C1 segment of cervical spinal cord (tissue), 14 donors: ENCODE results near the gene B9D1.

Experiments
- DNase-seq, 14 donors: peaks; one replicate each; lab custom pipeline; 2025; lab: John Stamatoyannopoulos, UW

The B9D1 gene

DNA sequence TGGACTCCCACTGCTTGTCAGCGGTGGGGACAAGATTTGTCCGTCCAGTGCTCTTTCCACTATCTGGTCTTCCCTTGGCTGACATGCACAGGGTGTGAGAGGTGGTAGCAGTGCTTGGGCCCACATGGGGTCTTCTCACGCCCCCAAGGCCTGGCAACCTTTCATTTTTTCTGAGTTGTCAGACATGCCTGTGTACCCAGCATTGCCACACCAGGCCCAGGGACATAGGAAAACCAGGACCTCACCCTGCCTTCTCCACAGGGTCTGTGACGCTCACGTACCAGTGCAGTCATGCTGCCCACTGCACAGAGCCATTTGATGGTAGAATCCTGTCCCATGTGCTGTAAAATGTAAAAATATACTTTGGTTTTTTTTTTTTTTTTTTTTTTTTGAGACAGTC lies 57.8 kb downstream of the B9D1 start:
- DNase-seq: no peak

DNA sequence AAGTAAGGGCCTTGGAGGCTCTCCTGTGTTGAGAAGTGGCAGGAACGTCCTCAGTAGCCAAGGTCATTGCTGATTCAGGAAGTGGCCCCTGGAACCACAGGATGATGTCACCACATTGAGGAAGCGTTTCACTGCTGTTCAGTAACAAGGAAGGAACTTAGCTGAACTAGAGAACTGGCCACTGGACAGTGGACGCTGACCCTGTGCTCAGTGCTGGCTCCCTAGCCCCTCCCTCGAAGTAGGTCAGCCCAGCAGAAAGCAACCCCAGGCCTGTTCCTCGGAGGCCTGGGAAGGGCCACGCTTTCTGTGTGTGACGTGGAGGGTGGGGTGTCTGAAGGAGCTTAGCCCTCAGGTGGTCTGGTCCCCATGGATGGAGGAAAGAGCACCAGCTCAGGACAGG lies 58.3 kb downstream of the B9D1 start:
- DNase-seq: peak in 7 of 14 donors; percentile 30 to 62 (median 43)

DNA sequence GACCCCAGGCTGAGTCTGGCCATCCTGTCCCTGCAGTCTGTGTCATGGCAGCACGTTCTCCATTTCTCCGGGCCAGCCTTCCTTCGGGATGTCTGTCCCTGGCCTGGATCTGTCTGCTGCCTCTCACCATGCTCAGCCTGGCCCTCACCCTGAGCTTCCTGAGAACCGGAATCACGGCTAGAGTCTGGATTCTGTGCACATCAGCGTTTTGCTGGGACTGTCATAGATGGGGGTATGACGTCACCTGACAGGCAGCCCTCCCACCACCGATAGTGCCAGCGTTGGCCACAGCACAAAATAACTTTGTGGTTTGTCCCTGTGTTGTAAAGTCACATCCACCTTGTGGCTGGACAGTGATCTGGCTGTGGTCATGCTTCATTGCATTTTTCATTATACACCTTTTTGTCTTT lies 59.2 kb downstream of the B9D1 start:
- no peak for DNase-seq

DNA sequence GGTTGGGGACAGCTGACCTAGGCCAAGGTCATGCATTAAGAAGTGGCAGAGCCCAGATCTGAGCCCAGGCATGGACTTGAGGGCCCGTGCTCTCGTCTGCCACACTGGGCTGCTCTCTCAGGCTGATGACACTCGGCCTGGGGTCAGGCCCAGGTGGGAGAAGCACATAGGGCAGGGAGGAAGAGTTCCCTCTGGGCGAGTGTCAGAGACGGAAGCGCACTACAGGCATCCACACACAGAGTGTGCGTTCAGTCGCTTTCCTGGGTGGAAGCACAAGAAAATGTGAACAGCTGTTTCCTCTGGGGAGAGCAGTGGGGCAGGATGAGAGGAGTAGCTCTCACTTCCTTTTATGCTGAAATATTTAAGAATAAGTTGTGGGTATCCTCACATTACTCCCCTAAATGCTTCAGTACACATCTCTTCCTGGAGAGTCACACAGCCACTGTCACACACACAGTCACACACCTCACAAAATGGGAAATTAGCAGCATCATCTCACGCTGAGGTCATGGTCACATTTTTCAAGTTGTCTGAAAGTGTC lies 59.7 kb downstream of the B9D1 start:
- no peak for DNase-seq

DNA sequence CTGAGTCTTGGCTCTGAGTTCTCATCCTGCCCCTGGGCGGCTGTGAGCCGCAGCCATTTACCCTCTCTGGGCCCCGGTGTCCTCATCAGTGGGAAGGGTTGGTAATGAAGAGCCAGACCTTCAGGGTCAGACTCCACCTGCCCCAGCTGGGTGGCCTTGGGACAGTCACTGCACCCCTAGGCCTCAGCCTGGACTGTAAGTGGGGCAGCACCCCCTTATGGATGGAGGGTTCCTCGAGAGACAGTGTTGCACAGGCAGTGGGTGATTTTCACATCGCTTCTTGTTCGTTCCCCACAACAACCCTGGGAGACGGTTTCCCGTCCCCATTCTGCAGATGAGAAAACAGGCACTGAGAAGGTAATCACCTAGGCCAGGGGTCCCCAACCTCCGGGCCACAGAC lies 60.5 kb downstream of the B9D1 start:
- no peak for DNase-seq

DNA sequence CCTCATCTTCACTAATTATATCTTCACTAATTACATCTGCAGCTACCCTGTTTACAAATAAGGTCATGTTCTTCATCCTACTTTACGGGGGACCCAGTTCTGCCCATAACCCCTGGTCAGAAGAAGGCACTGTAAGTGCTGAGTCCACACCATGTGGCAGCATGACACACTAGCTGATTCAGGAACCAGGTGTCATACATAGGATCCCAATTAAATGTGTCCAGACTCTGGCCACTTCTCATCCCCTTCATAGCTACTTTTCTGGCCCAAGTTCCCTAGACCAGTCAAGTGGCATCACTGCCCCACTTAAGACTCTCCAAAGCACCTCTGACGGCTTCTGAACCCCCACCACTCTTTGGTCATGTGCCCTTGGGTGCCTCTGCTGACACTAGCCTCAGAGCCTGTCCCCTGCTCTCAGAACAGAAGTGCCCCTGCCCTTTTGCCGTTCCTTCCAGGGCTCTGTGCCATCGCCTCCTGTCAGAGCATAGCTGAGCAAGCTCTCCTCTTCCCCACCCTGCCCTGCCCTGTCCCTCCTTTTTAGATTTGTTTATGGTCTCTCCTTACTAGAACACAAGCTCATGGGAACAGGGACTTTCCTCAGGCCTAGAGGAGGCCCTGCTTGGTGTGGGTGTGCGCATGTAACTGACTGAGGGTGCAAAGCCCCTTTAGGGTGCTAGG lies 61.1 kb downstream of the B9D1 start:
- no peak for DNase-seq

DNA sequence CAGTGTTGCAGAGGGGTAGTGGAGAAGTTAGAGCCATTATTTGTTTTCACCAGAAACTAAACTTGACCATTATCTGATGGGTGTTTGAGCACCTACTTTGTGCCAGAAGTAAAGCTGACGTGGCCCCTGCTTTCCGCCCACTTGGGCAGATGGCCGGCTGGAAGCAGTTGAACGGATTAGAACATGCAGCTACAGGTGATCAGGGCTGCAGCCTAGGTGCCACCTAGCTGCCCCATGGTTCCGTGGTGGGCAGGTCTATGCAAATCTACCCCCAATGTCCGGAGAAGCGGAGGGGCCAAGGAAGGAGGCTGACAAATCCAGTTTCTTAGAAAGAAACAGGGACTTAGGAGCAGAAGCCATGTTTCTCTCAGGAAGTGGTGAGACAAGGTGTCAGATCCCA lies 62.7 kb downstream of the B9D1 start:
- no peak for DNase-seq

DNA sequence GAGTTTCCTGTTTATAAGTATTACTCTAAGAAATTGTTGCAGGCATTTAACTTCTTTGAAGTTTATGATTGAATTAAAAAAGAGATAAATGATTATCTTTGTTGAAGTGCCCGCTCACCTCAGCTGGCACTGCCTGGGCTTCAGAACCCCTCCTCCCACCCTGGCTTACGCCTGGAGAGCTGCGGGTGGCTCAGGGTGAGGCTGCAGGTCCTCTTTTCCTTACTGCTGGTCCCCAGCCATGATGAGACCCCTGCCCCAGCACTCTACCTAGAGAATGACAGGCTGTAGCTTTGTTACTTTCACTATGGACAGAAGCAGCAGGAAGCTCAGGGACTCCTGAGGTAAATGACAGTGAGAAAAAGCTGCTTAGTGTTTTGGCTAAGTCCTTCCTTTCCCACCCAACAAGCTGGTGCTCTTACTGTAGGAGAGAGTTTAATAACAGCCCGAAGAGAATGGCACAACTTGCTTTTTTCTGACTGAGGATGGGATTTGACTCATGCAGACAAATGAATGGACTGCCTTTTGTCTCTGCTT lies 63.2 kb downstream of the B9D1 start:
- DNase-seq: no peak

DNA sequence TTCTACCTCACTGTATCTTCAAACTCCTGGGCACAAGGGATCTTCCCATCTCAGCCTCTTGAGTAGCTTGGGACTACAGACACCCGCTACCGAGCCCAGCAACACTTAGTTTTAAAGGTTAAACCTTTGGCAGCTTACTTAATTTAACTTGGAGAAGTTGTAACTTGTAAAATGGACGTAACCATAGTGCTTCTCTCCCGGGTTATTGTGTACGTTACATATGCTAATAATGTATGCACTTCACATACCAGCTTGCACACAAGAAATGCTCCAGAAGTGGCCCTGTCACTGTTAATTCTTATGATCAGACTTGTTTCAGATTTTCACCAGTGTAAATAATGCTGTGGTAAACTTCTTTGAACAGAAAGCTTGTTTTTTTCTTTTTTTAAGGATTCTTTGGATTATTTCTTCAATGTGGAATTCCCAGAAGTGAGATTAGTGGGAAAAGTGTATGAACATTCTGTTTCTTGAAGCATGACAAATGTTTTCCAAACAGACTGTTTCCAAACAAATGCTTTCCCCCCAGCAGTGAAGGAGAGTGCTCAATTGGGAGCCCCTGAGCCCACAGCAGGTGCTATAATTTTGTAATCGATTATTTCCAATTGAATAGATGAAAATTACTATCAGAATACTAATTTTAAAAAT lies 63.8 kb downstream of the B9D1 start:
- no peak for DNase-seq

DNA sequence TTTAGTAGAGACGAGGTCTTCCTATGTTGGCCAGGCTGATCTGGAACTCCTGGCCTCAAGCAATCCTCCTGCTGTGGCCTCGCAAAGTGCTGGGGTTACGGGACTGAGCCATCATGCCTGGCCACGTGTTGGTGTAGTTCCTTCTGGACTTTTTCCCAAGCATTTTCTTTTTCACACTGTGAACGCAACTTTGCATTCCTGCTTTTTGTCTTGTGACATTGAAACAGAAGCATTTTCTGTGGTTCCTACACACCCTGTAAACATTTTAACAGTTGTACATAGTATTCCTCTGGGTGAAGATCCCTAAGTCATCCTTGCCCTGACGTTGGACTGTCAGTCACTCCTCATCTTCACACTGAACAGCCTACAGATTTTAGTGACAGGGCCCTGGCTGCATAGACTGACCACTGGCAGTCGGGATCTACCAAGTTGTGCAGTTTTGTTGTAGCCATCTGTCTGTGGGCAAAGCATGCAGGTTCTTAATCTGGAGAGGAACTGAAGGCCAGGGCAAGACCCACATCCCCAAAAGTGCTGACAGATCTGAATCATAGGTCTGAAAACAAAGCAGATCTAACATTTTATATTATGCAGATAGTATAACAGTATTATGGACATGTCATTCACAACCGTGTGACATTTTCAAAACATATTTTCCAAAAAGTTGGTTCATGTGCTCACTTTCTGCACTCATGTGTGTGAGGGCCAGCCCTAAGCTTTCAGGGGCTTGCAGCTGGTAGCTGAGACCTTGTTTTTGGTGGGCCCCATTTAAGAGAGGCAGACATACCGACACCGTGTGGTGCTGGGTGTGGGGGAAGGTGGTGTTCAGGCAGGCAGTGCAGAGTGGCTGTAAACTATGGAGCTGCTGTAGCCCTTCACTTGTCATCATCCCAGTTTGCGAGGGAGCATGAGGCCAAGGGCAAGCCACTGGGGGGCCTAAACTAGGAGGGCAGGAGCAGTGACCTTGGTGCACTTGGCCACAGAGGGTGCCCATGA lies 65.4 kb downstream of the B9D1 start:
- DNase-seq: no peak

DNA sequence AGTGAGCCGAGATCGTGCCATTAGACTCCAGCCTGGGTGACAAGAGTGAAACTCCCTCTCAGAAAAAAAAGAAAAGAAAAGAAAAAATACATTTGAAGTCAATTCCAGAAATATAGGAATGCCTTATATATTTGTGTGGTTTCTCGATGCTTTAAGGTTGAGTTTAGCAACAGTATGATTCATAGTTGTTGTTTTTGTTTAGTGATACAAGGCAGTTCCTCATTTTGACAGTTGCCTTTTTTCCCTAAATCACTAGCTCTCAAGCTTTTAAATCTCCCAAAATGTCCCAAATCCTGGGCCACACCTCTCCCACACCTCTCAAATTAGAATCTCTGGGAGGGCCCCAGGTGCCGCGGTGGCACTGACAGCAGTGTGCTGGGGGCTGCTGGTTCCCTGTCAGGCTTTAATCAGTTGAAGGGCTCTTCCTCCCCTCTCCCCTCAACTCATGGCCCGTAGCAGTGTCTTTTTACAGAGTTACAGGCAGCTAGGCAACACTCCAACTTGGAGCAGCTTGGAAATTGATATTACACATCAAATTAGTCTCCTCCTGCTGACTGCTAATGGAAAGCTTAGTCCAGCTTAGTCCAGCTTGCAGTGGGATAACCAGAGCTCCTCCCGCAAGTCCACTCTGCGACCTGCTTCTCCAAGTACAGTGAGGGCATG lies 66.9 kb downstream of the B9D1 start:
- no peak for DNase-seq

DNA sequence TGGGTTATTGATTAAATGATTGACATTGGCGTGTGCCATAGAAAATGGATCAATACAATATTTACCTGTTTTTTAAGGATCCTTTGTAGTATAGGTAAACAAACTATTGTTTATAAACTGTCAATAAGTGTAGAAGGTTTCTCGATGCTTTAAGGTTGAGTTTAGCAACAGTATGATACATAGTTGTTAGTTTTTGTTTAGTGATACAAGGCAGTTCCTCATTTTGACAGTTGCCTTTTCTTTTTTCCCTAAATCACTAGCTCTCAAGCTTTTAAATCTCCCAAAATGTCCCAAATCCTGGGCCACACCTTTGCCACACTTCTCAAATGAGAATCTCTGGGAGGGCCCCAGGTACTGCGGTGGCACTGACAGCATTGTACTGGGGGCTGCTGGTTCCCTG lies 68.1 kb downstream of the B9D1 start:
- no peak for DNase-seq
